Loucy (cell line): ENCODE results near the gene STK32C.

Experiments used
- H2AFZ ChIP-seq: fragments of 200-600 bp; sonication (generic); 2 replicates; pipeline ENCODE4 v1.6.0; 2016; ENCODE audit warnings: antibody characterized with exemption, mild to moderate bottlenecking, low read length, moderate library complexity
- H3F3A ChIP-seq: fragments of 200-600 bp; 2 replicates; pipeline ENCODE4 v1.6.0; 2016; ENCODE audit warnings: antibody characterized with exemption, low read depth, mild to moderate bottlenecking
- H3K27me3 ChIP-seq: fragments of 200-600 bp; sonication (generic); 2 replicates; pipeline ENCODE4 v1.6.1; 2014; ENCODE audit warnings: low read length, mild to moderate bottlenecking; ENCODE audit not compliant: insufficient read depth, poor library complexity, severe bottlenecking
- H3K36me3 ChIP-seq: fragments of 200-600 bp; sonication (generic); 2 replicates; pipeline ENCODE4 v1.6.1; 2016; ENCODE audit warnings: low read length; ENCODE audit not compliant: insufficient read depth
- H3K4me1 ChIP-seq: fragments of 200-600 bp; sonication (generic); 2 replicates; pipeline ENCODE4 v1.5.1; 2014; ENCODE audit warnings: low read length, mild to moderate bottlenecking; ENCODE audit not compliant: insufficient read depth, poor library complexity, severe bottlenecking
- H3K4me2 ChIP-seq: fragments of 200-600 bp; sonication (generic); 2 replicates; pipeline ENCODE4 v1.6.0; 2014; ENCODE audit warnings: antibody characterized with exemption, low read length, low read depth, mild to moderate bottlenecking; ENCODE audit not compliant: poor library complexity, severe bottlenecking
- H3K4me3 ChIP-seq: fragments of 200-600 bp; sonication (generic); 2 replicates; pipeline ENCODE4 v1.5.1; 2014; ENCODE audit warnings: low read length, mild to moderate bottlenecking, mixed read lengths; ENCODE audit not compliant: poor library complexity, severe bottlenecking
- H3K79me2 ChIP-seq: fragments of 200-600 bp; sonication (generic); 2 replicates; pipeline ENCODE4 v1.6.1; 2014; ENCODE audit warnings: low read length; ENCODE audit not compliant: insufficient read depth
- H3K9ac ChIP-seq: fragments of 200-600 bp; sonication (generic); 2 replicates; pipeline ENCODE4 v1.6.0; 2014; ENCODE audit warnings: mild to moderate bottlenecking, low read depth, low read length, moderate library complexity; ENCODE audit not compliant: poor library complexity, severe bottlenecking
- H3K9me2 ChIP-seq: fragments of 200-600 bp; sonication (generic); replicated peaks from 2 replicates; pipeline ENCODE4 v1.6.1; 2016; ENCODE audit warnings: low read depth, low read length, mixed read lengths
- H3K9me3 ChIP-seq: fragments of 200-600 bp; sonication (generic); 2 replicates; pipeline ENCODE4 v1.6.1; 2014; ENCODE audit warnings: mild to moderate bottlenecking, antibody characterized with exemption, low read length, low read depth; ENCODE audit not compliant: insufficient read depth
- H4K20me1 ChIP-seq: fragments of 200-600 bp; sonication (generic); 2 replicates; pipeline ENCODE4 v1.6.0; 2014; ENCODE audit warnings: antibody characterized with exemption, low read length, mild to moderate bottlenecking; ENCODE audit not compliant: insufficient read depth, poor library complexity, severe bottlenecking
- EZH2phosphoT487 ChIP-seq: fragments of 200-600 bp; IDR thresholded peaks from 2 replicates; pipeline ENCODE4 v1.6.1; 2018; ENCODE audit warnings: antibody characterized with exemption, mild to moderate bottlenecking, moderate library complexity, borderline replicate concordance
- TF ChIP-seq, protein P1 (sequence below): fragments of 200-600 bp; sonication (generic); conservative IDR thresholded peaks from 2 replicates; pipeline ENCODE4 v1.5.1; 2014; ENCODE audit warnings: mild to moderate bottlenecking, antibody characterized with exemption, low read length

Gene STK32C

DNA sequence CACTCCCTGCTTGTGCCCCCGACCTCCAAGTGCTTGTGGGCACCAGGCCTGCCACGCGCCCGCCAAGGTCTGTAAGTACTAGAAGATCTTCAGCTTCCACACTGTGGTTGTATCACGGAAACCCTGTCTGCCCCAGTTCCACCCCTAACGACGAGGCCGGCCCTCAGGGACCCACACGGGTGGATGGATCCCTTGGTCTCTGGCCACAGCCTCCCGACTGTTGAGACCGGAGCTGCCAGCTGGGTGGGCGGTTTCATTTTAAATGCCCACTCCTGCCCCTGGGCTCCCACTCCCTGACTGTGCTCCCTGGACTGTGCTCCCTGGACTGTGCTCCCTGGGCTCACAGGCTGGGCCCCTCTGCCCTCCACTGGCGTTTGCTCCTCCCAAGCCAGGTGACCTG is 70.9 kb downstream of the STK32C start:
- Histone ChIP-seq H3K27me3 (no peaks in the 10 kb centered on the region), H3K36me3 (no peaks in the 10 kb centered on the region), H3K79me2 (no peaks in the 10 kb centered on the region), H2AFZ (no peak overlapping the region), H3K9me3 (no peaks in the 10 kb centered on the region), H3K4me2 (no peak overlapping the region), H4K20me1 (no peaks in the 10 kb centered on the region), H3K9me2 (no peaks in the 10 kb centered on the region), H3K4me1 (no peaks in the 10 kb centered on the region), H3F3A (no peaks in the 10 kb centered on the region), H3K4me3 (no peak overlapping the region), H3K9ac (no peak overlapping the region)
- TF ChIP-seq, protein P1, sequence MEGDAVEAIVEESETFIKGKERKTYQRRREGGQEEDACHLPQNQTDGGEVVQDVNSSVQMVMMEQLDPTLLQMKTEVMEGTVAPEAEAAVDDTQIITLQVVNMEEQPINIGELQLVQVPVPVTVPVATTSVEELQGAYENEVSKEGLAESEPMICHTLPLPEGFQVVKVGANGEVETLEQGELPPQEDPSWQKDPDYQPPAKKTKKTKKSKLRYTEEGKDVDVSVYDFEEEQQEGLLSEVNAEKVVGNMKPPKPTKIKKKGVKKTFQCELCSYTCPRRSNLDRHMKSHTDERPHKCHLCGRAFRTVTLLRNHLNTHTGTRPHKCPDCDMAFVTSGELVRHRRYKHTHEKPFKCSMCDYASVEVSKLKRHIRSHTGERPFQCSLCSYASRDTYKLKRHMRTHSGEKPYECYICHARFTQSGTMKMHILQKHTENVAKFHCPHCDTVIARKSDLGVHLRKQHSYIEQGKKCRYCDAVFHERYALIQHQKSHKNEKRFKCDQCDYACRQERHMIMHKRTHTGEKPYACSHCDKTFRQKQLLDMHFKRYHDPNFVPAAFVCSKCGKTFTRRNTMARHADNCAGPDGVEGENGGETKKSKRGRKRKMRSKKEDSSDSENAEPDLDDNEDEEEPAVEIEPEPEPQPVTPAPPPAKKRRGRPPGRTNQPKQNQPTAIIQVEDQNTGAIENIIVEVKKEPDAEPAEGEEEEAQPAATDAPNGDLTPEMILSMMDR, result no peak
- no peak for TF ChIP-seq EZH2phosphoT487

GRCh38 chr10:132236161-132236560 is 71.6 kb downstream of the STK32C start:
- Histone ChIP-seq H3K79me2 (no peaks in the 10 kb centered on the region), H2AFZ (no peak overlapping the region), H3K9me3 (no peaks in the 10 kb centered on the region), H4K20me1 (no peaks in the 10 kb centered on the region), H3K36me3 (no peaks in the 10 kb centered on the region), H3K4me2 (no peak overlapping the region), H3F3A (no peaks in the 10 kb centered on the region), H3K27me3 (no peaks in the 10 kb centered on the region), H3K4me3 (no peak overlapping the region), H3K9me2 (no peaks in the 10 kb centered on the region), H3K9ac (no peak overlapping the region), H3K4me1 (no peaks in the 10 kb centered on the region)
- TF ChIP-seq, protein P1, result no peak
- TF ChIP-seq EZH2phosphoT487, result no peak

- Histone ChIP-seq H3K36me3 (no peaks in the 10 kb centered on the region), H3K9ac (no peak overlapping the region), H3K4me1 (no peaks in the 10 kb centered on the region), H3K4me2 (no peak overlapping the region), H3K9me3 (no peaks in the 10 kb centered on the region), H3K27me3 (no peaks in the 10 kb centered on the region), H4K20me1 (no peaks in the 10 kb centered on the region), H3K9me2 (no peaks in the 10 kb centered on the region), H3K79me2 (no peaks in the 10 kb centered on the region), H3F3A (no peaks in the 10 kb centered on the region), H2AFZ (no peak overlapping the region), H3K4me3 (no peak overlapping the region)
- TF ChIP-seq, protein P1, result no peak
- no peak for TF ChIP-seq EZH2phosphoT487
These were observed 72.9 kb downstream of the STK32C start for GRCh38 chr10:132234860-132235259.
